Right lobe of liver (tissue), 6 donors: ENCODE data around the gene CD164L2. TPM values are rescaled to one million over a fixed set of nuclear protein-coding genes. Genes with fewer than 3 reads are reported as not detected.

Source experiments
- ATAC-seq, 4 donors: fragments of 200-7000 bp; cut with Tn5 transposase; one replicate each; pipeline ENCODE4 v1.9.1; 2020; ENCODE audit warnings: mild to moderate bottlenecking in 4 of 4, moderate library complexity in 4 of 4
- DNase-seq, 3 donors: peaks; one replicate each; pipeline ENCODE4 v3.0.0-alpha.2; 2020
- H3K27ac ChIP-seq, 3 donors: fragments of 200-600 bp; one replicate each; pipeline ENCODE4 v1.8.0; 2022
- H3K27me3 ChIP-seq, 2 donors: fragments of 200-600 bp; one replicate each; pipeline ENCODE4 v1.8.0; 2022
- H3K36me3 ChIP-seq, 4 donors: fragments of 200-600 bp; sonication (generic) in 1 of 4; one replicate each; pipeline versions ENCODE4 v1.5.1 to v1.8.0; 2017 to 2022; ENCODE audit warnings: control low read depth in 1 of 4
- H3K4me1 ChIP-seq, 4 donors: fragments of 200-600 bp; sonication (generic) in 1 of 4; one replicate each; pipeline versions ENCODE4 v1.5.1 to v1.8.0; 2017 to 2022; ENCODE audit warnings: control low read depth in 1 of 4
- H3K4me3 ChIP-seq, 3 donors: fragments of 200-600 bp; one replicate each; pipeline ENCODE4 v1.8.0; 2022
- H3K9me3 ChIP-seq, 4 donors: fragments of 200-600 bp; sonication (generic) in 1 of 4; one replicate each; pipeline versions ENCODE4 v1.5.1 to v1.8.0; 2017 to 2022; ENCODE audit warnings: control low read depth in 1 of 4
- CTCF ChIP-seq, 4 donors: fragments of 200-600 bp in 3 of 4; fragments of 450-650 bp in 1 of 4; IDR thresholded peaks; one replicate each; pipeline versions ENCODE4 v1.5.1 to v1.8.0; 2016 to 2022; ENCODE audit warnings: antibody characterized with exemption in 4 of 4, mild to moderate bottlenecking in 2 of 4
- POLR2A ChIP-seq: fragments of 450-650 bp; IDR thresholded peaks from one replicate; pipeline ENCODE4 v1.6.1; 2017; ENCODE audit warnings: antibody characterized with exemption, mild to moderate bottlenecking
- WGBS: methylation state at CpG from one replicate; pipeline ENCODE4 v1.1.6; 2018; ENCODE audit warnings: low coverage, low lambda C conversion rate; ENCODE audit not compliant: insufficient coverage; ENCODE audit errors: missing lambda C conversion rate; 5-methylcytosine and 5-hydroxymethylcytosine counted together
- intact Hi-C, 2 donors: fragments of 100-400 bp; cut with DNase I; formaldehyde crosslinking; loops; one replicate each; pipeline versions ENCODE4 v1.11.2 to v1.14.1; 2022
- total RNA-seq, 6 experiments: library from RNA; depleted of rRNA in 2 of 6; stranded (reverse); fragments of >200 nt in 2 of 6; fragmentation: NEBNext Ultra II Directional in 3 of 6; extraction: Animal tissue kit (Norgen Biotek cat#: 25700) in 3 of 6; gene quantifications; one replicate each; pipeline versions ENCODE4 v1.1.0 to v1.2.4, GENCODE V29; 2016 to 2023
- donor health status: DM: no; HTN: yes; CAD: no.
- donor health status: DM: no; HTN: no; CAD: no.
- donor health status: DM: no; HTN: no; CAD: no.
- donor health status: DM: no; HTN: yes; CAD: no.
- donor health status: DM: no; HTN: yes; CAD: no.

The CD164L2 gene
- total RNA-seq, 6 experiments from 2014 or later = 0.86 TPM; not detected in 5

- no peak overlapping the region for H3K27ac ChIP-seq
- no peak overlapping the region for H3K4me3 ChIP-seq
- no CpG with 5 or more reads among the region's 1 CpG for WGBS
- no peak for TF ChIP-seq CTCF (IDR thresholded peaks at IDR 0.05)
- no peaks in the 10 kb centered on the region for H3K36me3 ChIP-seq
- no peak for ATAC-seq
- no peak for DNase-seq
- H3K27me3 ChIP-seq = no peaks in the 10 kb centered on the region
- H3K9me3 ChIP-seq = no peaks in the 10 kb centered on the region
- intact Hi-C loops = loop anchor here (5.0 kb wide), 3 partner anchors 38 to 98 kb away; no protein-coding TSS in a partner anchor
- H3K4me1 ChIP-seq = peaks cover 0 to 6% (median 0%) of the 10 kb centered on the region in 4 donors
Observed at GRCh38 chr1:27394925-27395324, 11.8 kb upstream of the CD164L2 start.

GRCh38 chr1:27394282-27394658 is 11.1 kb upstream of the CD164L2 start:
- WGBS = 100% methylated on average over 1 of the region's 9 CpGs
- intact Hi-C loops = loop anchor here in 1 of 2 donors (5.0 kb wide), 2 partner anchors 37 to 92 kb away; no protein-coding TSS in a partner anchor
- DNase-seq = no peak

GRCh38 chr1:27393641-27394281 is 10.6 kb upstream of the CD164L2 start:
- Histone ChIP-seq H3K9me3 (no peaks in the 10 kb centered on the region), H3K27me3 (no peaks in the 10 kb centered on the region), H3K27ac (no peak overlapping the region), H3K4me3 (no peak overlapping the region), H3K4me1 (peaks cover 0 to 6% (median 0%) of the 10 kb centered on the region in 4 donors), H3K36me3 (no peaks in the 10 kb centered on the region)
- 92% methylated on average over 6 of the region's 18 CpGs for WGBS
- TF ChIP-seq POLR2A (no peak), CTCF (IDR thresholded peaks at IDR 0.05) (no peak)
- DNase-seq (no peak), ATAC-seq (no peak)
- intact Hi-C loops = loop anchor here in 1 of 2 donors (5.0 kb wide), 2 partner anchors 36 to 91 kb away; no protein-coding TSS in a partner anchor

More at GRCh38 chr1:27394282-27394658, 11.1 kb upstream of the CD164L2 start:
- Histone ChIP-seq H3K27me3 (no peaks in the 10 kb centered on the region), H3K4me1 (peaks cover 0 to 6% (median 0%) of the 10 kb centered on the region in 4 donors), H3K27ac (no peak overlapping the region), H3K4me3 (no peak overlapping the region), H3K36me3 (no peaks in the 10 kb centered on the region), H3K9me3 (no peaks in the 10 kb centered on the region)
- TF ChIP-seq POLR2A = no peak
- TF ChIP-seq CTCF (IDR thresholded peaks at IDR 0.05) = no peak
- ATAC-seq = no peak

GRCh38 chr1:27392778-27393635 is 9.9 kb upstream of the CD164L2 start:
- H3K9me3 ChIP-seq = no peaks in the 10 kb centered on the region
- H3K27ac ChIP-seq = peak overlapping the region in 1 of 3 donors; percentile 33
- no peaks in the 10 kb centered on the region for H3K36me3 ChIP-seq
- peaks cover 0 to 6% (median 0%) of the 10 kb centered on the region in 4 donors for H3K4me1 ChIP-seq
- 17% methylated on average over 8 of the region's 30 CpGs for WGBS
- peak overlapping the region; percentile 38 to 41 (median 40) for H3K4me3 ChIP-seq
- ATAC-seq = no peak
- intact Hi-C loops = loop anchor here in 1 of 2 donors (5.0 kb wide), 2 partner anchors 36 to 91 kb away; no protein-coding TSS in a partner anchor
- H3K27me3 ChIP-seq = no peaks in the 10 kb centered on the region
- no peak for DNase-seq
- no peak for TF ChIP-seq CTCF (IDR thresholded peaks at IDR 0.05)
- TF ChIP-seq POLR2A = no peak
